Suprapubic skin (tissue), 4 donors: ENCODE measurements around the gene TMEM229A. TPM values are rescaled to one million over a fixed set of nuclear protein-coding genes. Genes with fewer than 3 reads are reported as not detected.

Source experiments
- DNase-seq, 2 donors: peaks; one replicate each; pipeline ENCODE4 v3.0.0-alpha.2; 2019; ENCODE audit warnings: low spot score in 2 of 2
- H3K27ac ChIP-seq: fragments of 200-600 bp; sonication (generic); one replicate; pipeline ENCODE4 v1.5.1; 2019
- H3K27me3 ChIP-seq: fragments of 200-600 bp; sonication (generic); one replicate; pipeline ENCODE4 v1.5.1; 2019
- H3K36me3 ChIP-seq: fragments of 200-600 bp; sonication (generic); one replicate; pipeline ENCODE4 v1.5.1; 2019
- H3K4me1 ChIP-seq: fragments of 200-600 bp; sonication (generic); one replicate; pipeline ENCODE4 v1.5.1; 2019
- H3K4me3 ChIP-seq: fragments of 200-600 bp; sonication (generic); one replicate; pipeline ENCODE4 v1.5.1; 2019; ENCODE audit warnings: mild to moderate bottlenecking
- H3K9me3 ChIP-seq: fragments of 200-600 bp; sonication (generic); one replicate; pipeline ENCODE4 v1.5.1; 2019
- EP300 ChIP-seq: sonication (generic); formaldehyde crosslinking; IDR thresholded peaks from one replicate; pipeline ENCODE4 v1.6.1; 2017; ENCODE audit warnings: antibody characterized with exemption
- POLR2A ChIP-seq, 2 donors: fragments of 450-650 bp; IDR thresholded peaks; one replicate each; pipeline ENCODE4 v1.6.1; 2017; ENCODE audit warnings: antibody characterized with exemption in 2 of 2, mild to moderate bottlenecking in 2 of 2, moderate library complexity in 2 of 2
- POLR2AphosphoS5 ChIP-seq, 3 donors: sonication (generic); formaldehyde crosslinking; IDR thresholded peaks; one replicate each; pipeline ENCODE4 v1.6.1; 2017; ENCODE audit warnings: antibody characterized with exemption in 3 of 3
- WGBS: methylation state at CpG from one replicate; pipeline ENCODE4 v1.1.5; 2018; 5-methylcytosine and 5-hydroxymethylcytosine counted together
- total RNA-seq, 4 donors: library from RNA; depleted of rRNA; stranded (reverse); fragments of >200 nt; gene quantifications; one replicate each; pipeline ENCODE4 v1.1.0, GENCODE V29; 2016
- TF ChIP-seq, protein P1 (sequence below), 2 donors: fragments of 200-600 bp in 1 of 2; fragments of 450-650 bp in 1 of 2; sonication (generic) in 1 of 2; IDR thresholded peaks; one replicate each; pipeline ENCODE4 v1.5.1; 2016 to 2019; ENCODE audit warnings: antibody characterized with exemption in 2 of 2, mild to moderate bottlenecking in 1 of 2, moderate library complexity in 1 of 2

TMEM229A gene
- total RNA-seq, 4 donors from 2014 or later = not detected

DNA sequence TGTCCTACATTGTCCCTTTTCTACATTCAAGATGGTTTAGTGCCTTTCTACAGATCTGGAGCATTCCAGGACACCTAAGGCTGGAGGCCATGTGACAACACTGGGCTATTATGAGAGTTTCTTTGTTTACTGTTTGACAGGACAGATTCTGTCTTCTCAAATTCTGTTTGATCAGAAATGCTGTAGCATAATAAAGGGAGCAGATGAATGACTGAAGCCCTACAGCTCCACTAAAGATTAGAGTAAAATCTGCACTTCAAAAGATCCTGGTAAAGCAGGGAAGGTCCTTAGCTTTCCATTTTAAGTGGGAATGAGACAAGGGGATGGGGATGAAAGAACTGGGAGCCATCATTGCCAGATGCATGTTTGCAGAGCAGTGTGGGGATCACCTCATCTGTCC, 38.4 kb downstream of the TMEM229A start:
- no peaks in the 10 kb centered on the region for H3K4me1 ChIP-seq
- H3K9me3 ChIP-seq = no peaks in the 10 kb centered on the region
- no peak overlapping the region for H3K4me3 ChIP-seq
- H3K36me3 ChIP-seq = no peaks in the 10 kb centered on the region
- H3K27me3 ChIP-seq = no peaks in the 10 kb centered on the region
- DNase-seq = no peak
- no peak overlapping the region for H3K27ac ChIP-seq
- no peak for TF ChIP-seq POLR2A (IDR thresholded peaks at IDR 0.05)
- no peak for TF ChIP-seq EP300
- TF ChIP-seq POLR2AphosphoS5 (IDR thresholded peaks at IDR 0.05) = no peak

DNA sequence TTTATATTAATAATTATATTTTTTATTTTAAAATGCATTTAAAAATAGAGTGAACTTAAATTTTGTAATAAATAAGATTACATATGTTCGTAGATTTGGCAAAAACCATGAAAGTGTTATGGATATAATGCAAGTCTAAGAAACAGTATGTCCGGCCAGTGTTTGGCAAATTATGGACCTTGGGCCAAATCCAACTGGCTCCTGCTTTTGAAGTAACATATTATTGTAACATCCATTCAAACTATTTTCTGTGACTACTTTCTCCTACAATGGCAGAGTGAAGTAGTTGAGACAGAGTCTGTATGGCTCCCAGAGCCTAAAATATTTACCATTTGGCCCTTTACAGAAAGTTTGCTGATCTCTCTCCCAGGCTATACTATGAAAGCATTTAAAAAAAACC, 38.9 kb downstream of the TMEM229A start:
- TF ChIP-seq EP300 = no peak
- no peak for TF ChIP-seq POLR2AphosphoS5 (IDR thresholded peaks at IDR 0.05)
- TF ChIP-seq POLR2A (IDR thresholded peaks at IDR 0.05) = no peak
- TF ChIP-seq, protein P1, sequence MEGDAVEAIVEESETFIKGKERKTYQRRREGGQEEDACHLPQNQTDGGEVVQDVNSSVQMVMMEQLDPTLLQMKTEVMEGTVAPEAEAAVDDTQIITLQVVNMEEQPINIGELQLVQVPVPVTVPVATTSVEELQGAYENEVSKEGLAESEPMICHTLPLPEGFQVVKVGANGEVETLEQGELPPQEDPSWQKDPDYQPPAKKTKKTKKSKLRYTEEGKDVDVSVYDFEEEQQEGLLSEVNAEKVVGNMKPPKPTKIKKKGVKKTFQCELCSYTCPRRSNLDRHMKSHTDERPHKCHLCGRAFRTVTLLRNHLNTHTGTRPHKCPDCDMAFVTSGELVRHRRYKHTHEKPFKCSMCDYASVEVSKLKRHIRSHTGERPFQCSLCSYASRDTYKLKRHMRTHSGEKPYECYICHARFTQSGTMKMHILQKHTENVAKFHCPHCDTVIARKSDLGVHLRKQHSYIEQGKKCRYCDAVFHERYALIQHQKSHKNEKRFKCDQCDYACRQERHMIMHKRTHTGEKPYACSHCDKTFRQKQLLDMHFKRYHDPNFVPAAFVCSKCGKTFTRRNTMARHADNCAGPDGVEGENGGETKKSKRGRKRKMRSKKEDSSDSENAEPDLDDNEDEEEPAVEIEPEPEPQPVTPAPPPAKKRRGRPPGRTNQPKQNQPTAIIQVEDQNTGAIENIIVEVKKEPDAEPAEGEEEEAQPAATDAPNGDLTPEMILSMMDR (IDR thresholded peaks at IDR 0.05) = no peak
- 76% methylated on average over 2 of the region's 2 CpGs for WGBS

DNA sequence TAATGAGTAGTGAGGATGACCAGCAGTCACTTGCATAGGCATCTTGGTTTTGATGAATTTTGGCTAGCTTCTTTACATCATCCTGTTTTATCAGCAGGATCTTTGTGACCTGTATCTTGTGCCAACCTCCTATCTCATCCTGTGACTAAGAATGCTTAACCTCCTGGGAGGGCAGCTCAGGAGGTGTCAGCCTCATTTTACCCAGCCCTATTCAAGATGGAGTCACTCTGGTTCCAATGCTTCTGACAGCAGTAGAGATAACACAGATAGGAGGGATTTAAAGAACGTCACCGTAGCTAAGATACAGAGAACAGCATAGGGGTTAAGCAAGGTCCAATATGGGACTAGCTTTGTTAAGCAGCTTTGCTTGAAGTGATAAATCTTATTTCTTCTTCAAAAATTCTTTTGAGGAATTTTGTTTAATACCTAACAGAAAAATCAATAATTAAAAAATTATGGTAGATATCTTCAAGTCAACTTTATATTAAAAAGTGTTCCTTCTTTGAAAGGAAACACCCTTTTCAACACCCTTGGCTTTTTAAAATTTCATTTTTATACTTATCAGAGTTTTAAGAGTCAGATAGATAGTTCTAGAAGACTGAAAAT, 39.9 kb downstream of the TMEM229A start:
- Histone ChIP-seq H3K36me3 (no peaks in the 10 kb centered on the region), H3K9me3 (no peaks in the 10 kb centered on the region), H3K27me3 (no peaks in the 10 kb centered on the region), H3K4me1 (no peaks in the 10 kb centered on the region), H3K27ac (no peak overlapping the region), H3K4me3 (no peak overlapping the region)
- no peak for TF ChIP-seq EP300
- TF ChIP-seq, protein P1 (IDR thresholded peaks at IDR 0.05) = no peak
- TF ChIP-seq POLR2AphosphoS5 (IDR thresholded peaks at IDR 0.05) = no peak
- no peak for TF ChIP-seq POLR2A (IDR thresholded peaks at IDR 0.05)
- no peak for DNase-seq
- 62% methylated on average over 2 of the region's 2 CpGs for WGBS

More for the DNA sequence above, 38.9 kb downstream of the TMEM229A start:
- H3K27me3 ChIP-seq = no peaks in the 10 kb centered on the region
- no peak overlapping the region for H3K4me3 ChIP-seq
- no peaks in the 10 kb centered on the region for H3K36me3 ChIP-seq
- no peak overlapping the region for H3K27ac ChIP-seq
- no peaks in the 10 kb centered on the region for H3K9me3 ChIP-seq
- DNase-seq = no peak
- no peaks in the 10 kb centered on the region for H3K4me1 ChIP-seq

DNA sequence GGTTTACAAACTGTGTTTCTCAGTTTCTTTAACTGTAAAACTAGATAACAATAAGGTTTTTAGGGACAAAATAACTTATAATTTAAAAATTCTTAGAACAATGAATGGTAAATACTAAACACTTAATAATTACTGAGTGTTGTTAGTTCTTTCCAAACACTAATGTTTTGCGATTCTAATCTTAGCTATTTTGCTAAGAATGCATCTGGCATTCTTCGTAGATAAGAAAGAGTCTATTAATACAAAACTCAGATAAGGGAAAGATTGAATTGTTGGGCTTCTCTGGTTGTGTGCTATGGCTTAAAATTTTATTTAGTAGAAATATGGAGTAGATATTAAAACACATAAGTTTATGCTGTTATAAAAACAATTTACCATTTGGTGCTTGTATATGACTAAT, 45.4 kb downstream of the TMEM229A start:
- no peaks in the 10 kb centered on the region for H3K4me1 ChIP-seq
- WGBS = 82% methylated on average over 2 of the region's 2 CpGs
- H3K9me3 ChIP-seq = no peaks in the 10 kb centered on the region
- TF ChIP-seq POLR2A (IDR thresholded peaks at IDR 0.05) (no peak), EP300 (no peak), POLR2AphosphoS5 (IDR thresholded peaks at IDR 0.05) (no peak)
- TF ChIP-seq, protein P1 (IDR thresholded peaks at IDR 0.05) = no peak
- no peaks in the 10 kb centered on the region for H3K36me3 ChIP-seq
- no peak for DNase-seq
- no peaks in the 10 kb centered on the region for H3K27me3 ChIP-seq
- H3K27ac ChIP-seq = no peak overlapping the region
- no peak overlapping the region for H3K4me3 ChIP-seq

Other genes with a start within 250 kb of the TMEM229A start
- 1 to 10 TPM in 3 of 4 donors, under 1 TPM in 1; 0.95 to 2.8 (median 1.9) TPM for gene HYAL4, start 187.9 kb downstream of the TMEM229A start, total RNA-seq
- not detected for gene SPAM1, start 107.8 kb downstream of the TMEM229A start, total RNA-seq